WTC11 (cell line): ENCODE measurements around the gene SLAMF1.

Experiments used
- JUN ChIP-seq: sonication (generic); formaldehyde crosslinking; IDR thresholded peaks from 2 replicates; pipeline ENCODE4 v1.8.0; 2023; ENCODE audit warnings: mild to moderate bottlenecking, missing genetic modification reagents
- NFYB ChIP-seq: sonication (generic); formaldehyde crosslinking; conservative IDR thresholded peaks from 2 replicates; pipeline ENCODE4 v1.8.0; 2022; ENCODE audit warnings: low read depth, missing genetic modification reagents
- NR2C2 ChIP-seq: sonication (generic); formaldehyde crosslinking; IDR thresholded peaks from 2 replicates; pipeline ENCODE4 v1.8.0; 2022; ENCODE audit warnings: mild to moderate bottlenecking, missing genetic modification reagents
- TF ChIP-seq, protein P1 (sequence below): fragments of 200-600 bp; IDR thresholded peaks from 2 replicates; pipeline ENCODE4 v1.8.0; 2022; ENCODE audit warnings: antibody characterized with exemption
- TF ChIP-seq, protein P2 (sequence below): sonication (generic); formaldehyde crosslinking; IDR thresholded peaks from 2 replicates; pipeline ENCODE4 v1.8.0; 2022; ENCODE audit warnings: mild to moderate bottlenecking, missing genetic modification reagents

DNA sequence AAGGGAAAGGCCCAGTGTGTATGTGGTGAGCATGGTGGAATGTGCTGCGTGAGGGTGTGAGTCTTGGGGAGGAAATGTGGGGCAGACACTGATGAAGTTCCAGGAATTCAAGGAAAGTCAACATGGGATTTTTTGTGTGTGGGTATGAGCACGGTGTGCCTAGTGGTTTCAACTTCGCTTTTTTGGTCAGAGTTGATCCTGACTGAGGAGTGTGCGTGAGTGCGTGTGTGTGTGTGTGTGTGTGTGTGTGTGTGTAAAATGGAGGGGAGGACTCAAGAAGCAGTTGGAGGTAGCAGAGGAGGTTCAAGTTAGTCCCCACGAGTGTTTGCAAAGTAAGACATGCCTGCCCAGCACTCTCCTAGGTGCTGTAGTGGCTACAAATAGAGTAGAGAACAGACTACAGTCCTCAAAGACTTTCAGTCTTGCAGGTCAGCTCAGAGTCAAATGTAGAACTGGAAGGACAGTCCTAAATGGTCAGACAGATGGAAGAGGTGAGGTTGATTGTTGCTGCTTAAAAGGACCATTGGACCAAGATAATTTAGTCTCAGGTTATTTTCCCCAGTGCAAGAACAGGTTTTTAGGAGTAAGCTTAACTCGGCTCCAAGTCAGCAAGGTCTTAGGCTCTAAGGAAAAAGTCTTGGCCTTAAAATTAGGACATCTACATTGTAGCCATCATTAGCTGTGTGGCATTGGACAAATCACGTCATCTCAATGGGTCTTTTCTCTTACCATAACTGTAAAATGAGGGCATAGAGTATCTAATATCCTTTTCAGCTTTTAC, 25.0 kb downstream of the SLAMF1 start:
- TF ChIP-seq, protein P1, sequence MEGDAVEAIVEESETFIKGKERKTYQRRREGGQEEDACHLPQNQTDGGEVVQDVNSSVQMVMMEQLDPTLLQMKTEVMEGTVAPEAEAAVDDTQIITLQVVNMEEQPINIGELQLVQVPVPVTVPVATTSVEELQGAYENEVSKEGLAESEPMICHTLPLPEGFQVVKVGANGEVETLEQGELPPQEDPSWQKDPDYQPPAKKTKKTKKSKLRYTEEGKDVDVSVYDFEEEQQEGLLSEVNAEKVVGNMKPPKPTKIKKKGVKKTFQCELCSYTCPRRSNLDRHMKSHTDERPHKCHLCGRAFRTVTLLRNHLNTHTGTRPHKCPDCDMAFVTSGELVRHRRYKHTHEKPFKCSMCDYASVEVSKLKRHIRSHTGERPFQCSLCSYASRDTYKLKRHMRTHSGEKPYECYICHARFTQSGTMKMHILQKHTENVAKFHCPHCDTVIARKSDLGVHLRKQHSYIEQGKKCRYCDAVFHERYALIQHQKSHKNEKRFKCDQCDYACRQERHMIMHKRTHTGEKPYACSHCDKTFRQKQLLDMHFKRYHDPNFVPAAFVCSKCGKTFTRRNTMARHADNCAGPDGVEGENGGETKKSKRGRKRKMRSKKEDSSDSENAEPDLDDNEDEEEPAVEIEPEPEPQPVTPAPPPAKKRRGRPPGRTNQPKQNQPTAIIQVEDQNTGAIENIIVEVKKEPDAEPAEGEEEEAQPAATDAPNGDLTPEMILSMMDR = no peak
- TF ChIP-seq, protein P2, sequence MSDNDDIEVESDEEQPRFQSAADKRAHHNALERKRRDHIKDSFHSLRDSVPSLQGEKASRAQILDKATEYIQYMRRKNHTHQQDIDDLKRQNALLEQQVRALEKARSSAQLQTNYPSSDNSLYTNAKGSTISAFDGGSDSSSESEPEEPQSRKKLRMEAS = no peak
- no peak for TF ChIP-seq JUN (CRISPR knock-in tag)
- no peak for TF ChIP-seq NR2C2
- no peak for TF ChIP-seq NFYB (CRISPR knock-in tag)
